ENCODE results near the gene MOGAT2.
"Not testable (repeated sequence)": the region's sequence is repeated elsewhere in the genome, so short reads cannot be mapped to it uniquely, and the experiment has no call there.

MOGAT2 gene

GRCh38 chr11:75740681-75741080 is 23.0 kb downstream of the MOGAT2 start:
- Histone ChIP-seq H3K4me3 (replicated peaks; ENCODE audit: low read depth, low read length) (no peak overlapping the region), H3K36me3 (ENCODE audit: control insufficient read depth, insufficient read depth, low read length) (no peaks in the 10 kb centered on the region), H3K27me3 (replicated peaks; ENCODE audit: control insufficient read depth, insufficient read depth, low read length) (peaks cover under 1% of the 10 kb centered on the region)
- no peak for TF ChIP-seq CTCF (IDR thresholded peaks at IDR 0.05; ENCODE audit: insufficient read depth, low read length, poor library complexity, severe bottlenecking)
- no peak for DNase-seq (ENCODE audit: extremely low read depth, insufficient read length)

- not testable (repeated sequence) for DNase-seq (ENCODE audit: extremely low read depth, insufficient read length); H3K36me3 ChIP-seq (ENCODE audit: control insufficient read depth, insufficient read depth, low read length); H3K4me3 ChIP-seq (replicated peaks; ENCODE audit: low read depth, low read length); H3K27me3 ChIP-seq (replicated peaks; ENCODE audit: control insufficient read depth, insufficient read depth, low read length)
Measured at GRCh38 chr11:75743159-75743558, 25.5 kb downstream of the MOGAT2 start.

- no peak for DNase-seq (ENCODE audit: extremely low read depth, insufficient read length)
- Histone ChIP-seq H3K27me3 (replicated peaks; ENCODE audit: control insufficient read depth, insufficient read depth, low read length) (peaks cover 1% of the 10 kb centered on the region), H3K36me3 (ENCODE audit: control insufficient read depth, insufficient read depth, low read length) (no peaks in the 10 kb centered on the region), H3K4me3 (replicated peaks; ENCODE audit: low read depth, low read length) (no peak overlapping the region)
- no peak for TF ChIP-seq CTCF (IDR thresholded peaks at IDR 0.05; ENCODE audit: insufficient read depth, low read length, poor library complexity, severe bottlenecking)
Measured at GRCh38 chr11:75743711-75744563, 26.3 kb downstream of the MOGAT2 start.

- Histone ChIP-seq H3K36me3 (ENCODE audit: control insufficient read depth, insufficient read depth, low read length) (no peaks in the 10 kb centered on the region), H3K27me3 (replicated peaks; ENCODE audit: control insufficient read depth, insufficient read depth, low read length) (peaks cover 1% of the 10 kb centered on the region)
- no peak for TF ChIP-seq CTCF (IDR thresholded peaks at IDR 0.05; ENCODE audit: insufficient read depth, low read length, poor library complexity, severe bottlenecking)
Measured at GRCh38 chr11:75745807-75746206, 28.2 kb downstream of the MOGAT2 start.

GRCh38 chr11:75748729-75749273 is 31.2 kb downstream of the MOGAT2 start:
- not testable (repeated sequence) for H3K27me3 ChIP-seq (replicated peaks; ENCODE audit: control insufficient read depth, insufficient read depth, low read length); DNase-seq (ENCODE audit: extremely low read depth, insufficient read length); H3K36me3 ChIP-seq (ENCODE audit: control insufficient read depth, insufficient read depth, low read length); H3K4me3 ChIP-seq (replicated peaks; ENCODE audit: low read depth, low read length)

More at GRCh38 chr11:75745807-75746206, 28.2 kb downstream of the MOGAT2 start:
- H3K4me3 ChIP-seq (replicated peaks; ENCODE audit: low read depth, low read length) = no peak overlapping the region
- no peak for DNase-seq (ENCODE audit: extremely low read depth, insufficient read length)

GRCh38 chr11:75754933-75755332 is 37.3 kb downstream of the MOGAT2 start:
- not testable (repeated sequence) for H3K36me3 ChIP-seq (ENCODE audit: control insufficient read depth, insufficient read depth, low read length); DNase-seq (ENCODE audit: extremely low read depth, insufficient read length); H3K4me3 ChIP-seq (replicated peaks; ENCODE audit: low read depth, low read length)

GRCh38 chr11:75757651-75758050 is 40.0 kb downstream of the MOGAT2 start:
- DNase-seq (ENCODE audit: extremely low read depth, insufficient read length) = no peak
- no peak for TF ChIP-seq CTCF (IDR thresholded peaks at IDR 0.05; ENCODE audit: insufficient read depth, low read length, poor library complexity, severe bottlenecking)
- Histone ChIP-seq H3K36me3 (ENCODE audit: control insufficient read depth, insufficient read depth, low read length) (no peaks in the 10 kb centered on the region), H3K27me3 (replicated peaks; ENCODE audit: control insufficient read depth, insufficient read depth, low read length) (no peaks in the 10 kb centered on the region), H3K4me3 (replicated peaks; ENCODE audit: low read depth, low read length) (no peak overlapping the region)

More at GRCh38 chr11:75754933-75755332, 37.3 kb downstream of the MOGAT2 start:
- H3K27me3 ChIP-seq (replicated peaks; ENCODE audit: control insufficient read depth, insufficient read depth, low read length) = not testable (repeated sequence)
